ENCODE data around the gene CYTH4.

- TF ChIP-seq EP300 (IDR thresholded peaks at IDR 0.05) (no peak), POLR2AphosphoS5 (IDR thresholded peaks at IDR 0.05) (no peak), CTCF (IDR thresholded peaks at IDR 0.05) (no peak), POLR2A (IDR thresholded peaks at IDR 0.05) (no peak)
Measured at GRCh38 chr22:37235897-37236607, 46.3 kb upstream of the CYTH4 start.

All from gastroesophageal sphincter (tissue), 3 donors.